Activated naive CD4-positive, alpha-beta T cell treated with Interleukin-2 at 50 U/mL for 16 hours (primary cell): ENCODE measurements around the gene PLD3.
A peak's percentile ranks its signal among the peaks of the same experiment; 100 is the strongest.
"Not testable (repeated sequence)": the region's sequence is repeated elsewhere in the genome, so short reads cannot be mapped to it uniquely, and the experiment has no call there.

Experiments used
- DNase-seq: peaks from one replicate; pipeline ENCODE4 v3.0.0-alpha.2; 2020

The PLD3 gene

DNA sequence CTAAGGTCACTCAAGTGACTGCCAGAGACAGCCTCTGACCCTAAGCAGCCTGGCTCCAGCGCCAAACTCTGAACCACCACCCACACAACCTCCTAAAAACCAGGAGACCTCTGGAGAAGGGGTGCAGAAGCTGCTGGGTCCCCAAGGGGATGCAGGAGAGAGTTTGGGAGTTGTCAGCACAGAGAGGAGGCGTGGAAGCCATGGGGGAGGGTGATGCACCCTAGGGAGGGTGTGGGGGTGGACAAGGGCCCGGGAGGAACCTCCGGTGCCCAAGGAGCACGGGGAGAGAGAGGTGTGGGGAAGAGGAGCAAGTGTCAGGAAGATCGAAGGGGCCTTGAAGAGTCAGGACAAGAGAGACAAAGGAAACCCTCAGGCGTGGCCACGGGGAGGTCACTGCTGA lies 43.6 kb downstream of the PLD3 start:
- DNase-seq = no peak

DNA sequence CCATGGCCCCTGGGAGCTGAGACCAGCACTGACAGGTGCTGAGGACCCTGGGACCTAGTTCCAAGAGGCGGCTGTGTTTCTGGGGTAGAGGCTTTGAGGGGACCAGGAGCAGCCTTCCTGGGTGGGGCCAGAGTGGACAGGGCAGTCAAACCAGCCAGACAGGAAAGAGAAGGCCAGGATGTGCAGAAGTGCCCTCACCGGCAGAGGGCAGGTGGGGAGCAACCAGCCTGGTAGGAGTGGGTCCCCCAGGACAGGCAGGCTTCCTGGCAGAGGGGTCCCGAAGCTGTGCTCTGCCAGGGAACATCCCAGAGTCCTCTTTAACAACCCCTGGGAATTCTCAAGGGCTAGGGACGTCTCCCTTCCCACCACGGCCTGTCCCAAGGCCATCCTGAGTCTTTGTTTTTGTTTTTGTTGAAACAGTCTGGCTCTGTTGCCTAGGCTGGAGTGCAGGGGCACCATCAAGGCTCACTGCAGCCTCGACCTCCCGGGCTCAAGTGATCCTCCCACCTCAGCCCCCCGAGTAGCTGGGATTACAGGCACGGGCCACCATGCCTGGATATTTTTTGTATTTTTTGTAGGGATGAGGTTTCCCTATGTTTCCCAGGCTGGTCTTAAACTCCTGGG lies 44.5 kb downstream of the PLD3 start:
- DNase-seq = no peak

DNA sequence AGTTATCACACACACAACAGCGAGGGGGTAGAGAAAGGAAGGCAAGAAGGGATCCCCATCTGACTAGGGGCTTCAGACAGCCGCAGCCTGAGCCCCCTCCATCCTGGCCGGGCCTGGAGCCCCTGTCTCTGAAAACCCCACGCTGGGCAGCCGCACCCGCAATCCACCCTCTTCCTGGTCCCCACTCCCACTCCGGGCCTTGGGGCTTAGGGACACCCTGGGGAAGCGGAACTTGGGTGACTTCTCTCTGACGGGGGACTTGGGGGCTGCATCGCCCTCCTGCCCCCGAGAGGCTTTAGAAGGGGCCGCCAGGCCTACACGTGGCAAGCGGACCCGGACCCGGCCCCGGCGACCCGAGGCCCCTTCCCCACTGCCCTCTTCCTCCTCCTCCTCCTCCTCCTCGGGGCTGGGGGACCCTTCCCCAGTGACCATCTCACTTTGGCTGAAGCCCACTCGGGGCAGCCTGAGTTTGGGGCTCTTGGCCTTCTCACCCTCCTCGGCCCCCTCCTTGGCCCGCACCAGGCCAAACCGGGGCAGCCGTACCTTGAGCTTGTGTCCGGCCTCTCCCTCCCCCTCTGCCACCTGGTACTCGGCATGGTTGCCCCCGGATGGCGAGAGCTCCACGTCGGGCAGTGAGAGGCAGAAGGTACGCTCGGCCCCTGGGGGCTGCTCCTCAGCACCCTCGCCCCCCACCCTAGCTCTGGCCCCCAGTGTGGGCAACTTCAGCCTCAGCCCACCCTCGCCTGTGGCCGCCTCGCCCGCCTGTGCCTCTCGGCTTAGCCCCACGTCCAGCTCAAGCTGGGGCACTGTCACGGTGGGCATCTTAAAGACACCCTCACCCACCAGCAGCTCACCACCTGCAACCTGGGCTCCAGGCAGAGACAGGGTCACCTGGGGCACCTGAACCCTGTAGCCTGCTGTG lies 45.7 kb downstream of the PLD3 start:
- DNase-seq = no peak

DNA sequence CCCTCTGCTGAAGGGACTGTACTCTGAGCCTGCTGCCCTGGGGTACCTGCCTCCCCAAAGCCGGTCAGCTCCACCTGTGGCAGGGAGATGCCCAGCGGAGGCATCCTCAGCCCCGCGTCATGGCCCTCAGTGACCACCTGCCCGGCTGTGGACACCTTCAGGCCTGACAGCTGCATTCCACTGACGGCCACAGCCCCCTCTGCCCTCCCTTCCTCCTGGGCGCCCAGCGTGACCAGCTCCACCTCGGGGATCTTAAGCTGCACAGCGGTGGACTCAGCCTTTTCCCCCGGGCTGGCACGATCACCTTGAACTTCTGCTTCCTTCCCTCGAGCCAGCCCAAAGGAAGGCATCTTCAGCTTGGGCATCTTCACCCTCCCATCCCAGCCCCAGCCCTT lies 46.3 kb downstream of the PLD3 start:
- no peak for DNase-seq

DNA sequence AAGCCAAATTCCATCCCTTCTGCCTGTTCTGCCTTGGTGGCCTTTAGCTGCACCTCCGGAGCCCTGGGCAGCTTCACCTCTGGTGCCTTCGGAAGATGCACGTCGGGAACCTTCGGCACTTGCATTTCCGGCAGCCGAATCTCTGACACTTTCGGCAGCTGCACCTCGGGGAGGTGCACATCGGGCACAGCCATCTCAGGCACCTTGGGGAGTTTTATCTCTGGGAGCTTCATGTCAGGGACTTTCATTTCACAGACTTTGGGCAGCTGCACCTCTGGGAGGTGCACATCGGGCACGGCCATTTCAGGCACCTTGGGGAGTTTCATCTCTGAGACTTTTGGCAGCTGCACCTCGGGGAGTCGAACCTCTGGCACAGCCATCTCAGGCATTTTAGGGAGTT lies 47.5 kb downstream of the PLD3 start:
- no peak for DNase-seq

DNA sequence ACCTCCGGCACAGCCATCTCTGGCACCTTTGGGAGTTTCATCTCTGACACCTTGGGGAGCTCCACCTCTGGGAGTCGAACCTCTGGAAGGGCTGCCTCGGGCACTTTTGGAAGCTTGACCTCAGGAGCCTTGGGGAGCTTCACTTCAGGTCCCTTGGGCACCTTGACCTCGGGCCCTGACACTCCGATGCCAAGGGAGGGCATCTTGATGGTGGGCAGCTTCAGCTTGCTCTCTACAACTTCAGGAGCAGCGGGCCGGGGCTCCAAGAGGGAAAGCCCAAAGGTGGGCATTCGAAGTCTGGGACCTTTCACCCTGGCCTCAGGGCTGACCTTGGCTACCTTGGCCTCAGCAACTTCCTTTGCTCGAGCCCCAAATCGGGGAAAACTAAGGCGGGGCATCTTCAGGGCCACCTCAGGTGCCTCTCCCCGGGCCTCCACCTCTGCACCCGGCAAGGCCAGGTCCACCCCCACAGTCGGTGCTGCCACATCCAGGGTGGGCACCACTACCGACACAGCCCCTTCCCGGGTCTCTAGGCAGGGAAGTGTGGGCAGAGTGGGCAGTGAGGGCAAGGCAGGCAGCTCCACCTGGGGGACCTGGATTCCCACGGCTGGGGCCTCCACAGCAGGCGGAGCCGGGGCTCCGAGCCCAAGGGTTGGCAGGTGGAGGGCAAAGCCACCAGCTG lies 48.5 kb downstream of the PLD3 start:
- DNase-seq = no peak

DNA sequence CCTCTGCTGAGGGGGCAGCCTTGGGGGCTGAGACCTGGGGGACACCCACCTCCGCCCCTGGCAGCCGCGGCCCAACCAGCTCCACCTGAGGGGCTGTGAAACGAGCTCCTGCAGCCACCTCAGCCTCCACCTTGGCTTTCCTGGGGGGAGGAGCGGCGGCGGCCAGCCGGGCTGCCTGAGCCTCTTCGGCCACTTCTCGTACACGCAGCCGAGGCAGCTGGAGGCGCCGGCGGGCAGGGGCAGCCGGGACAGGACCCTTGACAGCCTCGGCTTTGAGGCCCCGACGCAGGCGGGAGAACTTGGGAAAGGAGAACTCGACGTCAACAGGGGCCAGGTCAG lies 49.0 kb downstream of the PLD3 start:
- DNase-seq = no peak

DNA sequence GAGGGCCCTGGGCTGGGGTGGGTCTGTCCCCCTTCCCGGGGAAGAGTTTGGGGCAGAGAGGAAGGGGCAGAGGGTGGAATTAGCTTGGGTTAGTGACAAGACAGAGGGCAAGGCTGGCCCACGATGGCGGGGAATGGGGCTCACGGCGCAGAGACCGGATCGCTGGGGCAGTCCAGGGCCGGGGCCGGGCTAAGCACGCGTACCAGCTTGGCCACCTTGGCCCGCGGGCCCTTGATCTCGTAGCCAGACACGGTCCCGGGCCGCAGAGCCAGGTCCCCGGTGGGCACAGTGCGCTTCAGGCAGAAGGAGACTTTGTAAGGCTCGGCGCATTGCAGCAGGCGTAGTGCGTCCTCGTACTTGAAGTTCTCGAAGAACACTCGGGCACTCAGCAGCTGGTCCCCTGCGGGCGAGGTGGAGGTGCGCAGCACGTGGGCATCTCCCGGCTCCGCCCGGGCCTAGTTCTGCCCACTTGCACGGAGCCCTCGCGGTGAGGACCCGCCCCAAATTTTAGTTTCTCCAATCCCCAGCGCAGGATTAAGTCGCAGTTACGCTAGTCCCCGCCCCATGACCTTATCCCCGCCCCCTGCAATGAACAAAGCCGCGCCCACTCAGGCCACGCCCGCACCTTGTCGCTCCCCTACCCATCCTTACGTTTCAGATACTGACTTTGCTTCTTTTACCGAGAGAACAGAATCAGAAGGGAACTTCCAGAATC lies 50.1 kb downstream of the PLD3 start:
- DNase-seq = peak; percentile 61

DNA sequence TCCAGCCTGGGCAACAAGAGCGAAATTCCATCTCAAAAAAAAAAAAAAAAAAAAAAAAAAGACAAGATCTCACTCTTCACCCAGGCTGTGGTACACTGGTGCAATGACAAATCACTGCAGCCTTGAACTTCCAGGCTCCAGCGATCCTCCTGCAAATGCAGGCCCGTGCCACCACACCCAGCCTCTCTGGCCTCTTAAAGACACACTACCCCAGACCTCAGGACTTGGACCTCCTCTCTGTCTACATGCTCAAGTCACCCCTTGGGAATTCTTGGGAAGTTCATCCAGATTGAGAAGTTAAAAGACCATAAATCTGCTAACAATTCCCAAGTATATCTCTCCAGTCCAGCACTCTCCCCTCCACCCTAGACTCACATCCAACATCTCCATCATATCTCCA lies 52.1 kb downstream of the PLD3 start:
- no peak for DNase-seq

DNA sequence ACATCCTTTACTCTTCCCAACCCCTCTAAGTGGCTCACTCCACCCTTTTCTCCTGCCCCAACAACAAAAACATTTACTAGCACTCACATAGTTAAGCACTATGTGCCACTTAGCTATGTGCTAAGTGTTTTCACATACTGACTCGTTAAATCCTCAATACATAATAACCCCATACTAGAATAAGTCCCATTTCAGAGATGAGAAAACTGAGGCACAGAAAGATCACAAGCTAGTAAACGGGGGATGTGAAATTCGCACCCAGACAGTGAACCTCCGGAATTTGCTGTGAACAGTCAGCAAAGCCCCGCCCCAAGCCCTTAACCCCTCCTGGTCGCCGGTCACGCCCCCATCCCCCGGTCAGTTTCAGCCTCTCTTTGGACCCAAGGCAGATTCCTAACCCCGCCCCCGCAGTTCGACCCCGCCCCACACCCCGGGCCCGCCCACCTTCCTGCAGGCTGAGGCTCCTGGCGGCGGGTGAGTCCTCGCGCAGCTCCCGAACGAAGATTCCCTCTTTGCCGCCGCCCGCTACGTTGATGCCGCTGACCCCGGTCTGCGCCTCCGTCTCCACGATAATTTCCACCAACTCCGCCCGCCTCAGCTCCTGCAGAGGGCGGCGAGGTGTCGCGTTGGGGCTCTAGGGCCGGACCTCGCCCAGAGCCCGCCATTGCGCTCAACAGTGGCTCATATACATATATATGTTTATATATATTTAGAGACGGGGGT lies 54.9 kb downstream of the PLD3 start:
- DNase-seq = peak; percentile 72

DNA sequence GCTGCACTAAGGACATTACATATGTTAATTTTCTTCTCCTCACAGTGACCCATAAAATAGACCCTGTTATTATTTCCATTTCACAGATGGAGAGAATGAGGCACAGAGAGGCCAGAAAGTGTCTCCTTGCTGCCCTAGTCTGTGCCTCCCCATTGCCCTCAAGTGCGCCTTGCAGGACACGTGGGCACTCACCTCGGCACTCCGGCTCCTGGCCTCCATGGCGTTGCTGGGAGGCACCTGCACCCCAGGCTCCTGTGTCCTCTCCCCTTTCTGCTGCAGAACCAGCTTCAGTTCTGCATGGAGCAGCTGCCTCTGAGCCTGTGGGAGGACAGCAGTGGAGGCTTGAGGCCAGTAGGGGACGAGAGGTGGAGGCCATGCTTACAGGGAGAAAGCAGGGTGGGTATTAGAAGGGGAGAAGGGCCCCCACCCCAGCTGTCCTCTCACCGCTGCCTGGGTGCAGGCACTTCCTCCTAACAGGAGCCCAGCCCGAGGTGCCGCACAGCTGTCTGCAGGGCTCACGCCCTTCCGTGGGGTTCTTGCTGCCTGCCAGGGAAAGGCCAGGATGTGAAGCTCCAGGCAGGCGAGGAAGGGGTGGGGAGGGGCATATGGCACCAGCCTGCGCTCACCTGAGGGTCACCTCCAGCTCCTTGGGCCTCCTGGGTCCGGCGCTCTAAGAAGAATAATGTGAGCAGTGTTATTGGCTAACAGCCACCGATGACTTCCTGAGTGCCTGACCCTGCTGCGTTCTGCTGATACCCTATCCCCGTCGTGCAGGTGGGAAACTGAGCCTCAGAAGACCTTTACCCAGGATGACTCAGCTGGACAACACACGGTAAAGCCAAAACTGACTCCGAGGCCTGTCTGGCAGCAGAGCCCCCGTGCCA lies 59.5 kb downstream of the PLD3 start:
- no peak for DNase-seq

DNA sequence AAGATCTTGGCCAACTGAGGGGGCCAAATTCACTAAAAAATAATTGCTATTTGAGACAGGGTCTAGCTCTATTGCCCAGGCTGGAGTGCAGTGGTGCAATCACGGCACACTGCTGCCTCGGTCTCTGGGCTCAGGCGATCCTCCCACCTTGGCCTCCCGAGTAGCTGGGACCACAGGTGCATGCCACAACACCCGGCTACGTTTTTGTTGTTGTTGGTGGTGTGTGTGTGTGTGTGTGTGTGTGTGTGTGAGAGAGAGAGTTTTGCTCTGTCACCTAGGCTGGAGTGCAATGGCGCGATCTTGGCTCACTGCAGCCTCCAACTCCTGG lies 60.1 kb downstream of the PLD3 start:
- not testable (repeated sequence) for DNase-seq

DNA sequence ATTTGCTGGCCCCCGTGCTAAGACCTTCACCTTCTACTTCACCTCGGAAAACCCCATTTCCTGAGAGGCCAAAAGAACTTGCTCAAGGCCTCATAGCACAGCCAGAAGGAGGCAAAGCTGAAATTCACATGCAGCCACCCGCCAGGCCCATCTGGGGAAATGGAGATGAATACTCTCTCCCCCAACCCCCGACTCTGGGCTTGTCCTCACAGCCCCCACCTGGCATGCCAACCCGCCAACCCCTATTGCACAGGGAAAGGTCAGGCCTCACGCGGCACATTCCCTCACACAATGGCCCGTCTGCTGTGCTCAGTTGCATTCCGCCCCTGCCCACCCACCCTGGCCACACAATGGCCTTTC lies 61.5 kb downstream of the PLD3 start:
- DNase-seq = no peak

DNA sequence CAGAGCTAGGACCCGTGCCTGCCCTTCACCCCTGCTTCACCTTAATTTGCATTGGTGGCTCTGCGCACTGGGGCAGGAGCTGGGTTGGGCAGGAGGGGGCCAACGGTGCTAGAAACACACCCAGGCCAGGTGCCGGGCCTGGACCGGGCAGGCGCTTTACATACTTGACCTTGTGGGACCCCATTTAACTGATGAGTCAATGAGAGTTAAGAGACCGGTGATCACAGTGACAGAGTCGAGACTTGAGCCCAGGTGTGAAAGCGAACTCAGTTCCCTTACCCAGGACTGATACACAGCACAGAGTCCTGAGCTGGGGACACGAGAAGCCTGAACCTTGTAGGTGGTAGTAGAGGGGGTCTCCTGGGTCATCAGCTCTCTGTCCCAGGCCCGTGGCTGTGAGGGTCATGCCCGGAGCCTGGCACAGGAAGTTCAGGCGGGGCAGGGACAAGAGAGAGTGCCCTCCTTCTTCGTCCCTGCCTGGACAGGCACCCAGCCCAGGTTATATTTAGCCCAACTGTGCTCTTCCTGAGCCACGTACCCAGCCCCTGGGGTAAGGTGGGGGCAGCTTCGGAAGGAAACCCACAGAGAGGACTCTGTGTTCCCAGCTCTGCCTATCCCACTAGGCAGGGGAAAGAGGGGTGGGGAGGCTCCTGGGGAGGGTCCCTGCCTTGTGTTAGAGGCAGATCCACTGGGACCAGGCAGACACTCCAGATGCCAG lies 62.8 kb downstream of the PLD3 start:
- DNase-seq = no peak

DNA sequence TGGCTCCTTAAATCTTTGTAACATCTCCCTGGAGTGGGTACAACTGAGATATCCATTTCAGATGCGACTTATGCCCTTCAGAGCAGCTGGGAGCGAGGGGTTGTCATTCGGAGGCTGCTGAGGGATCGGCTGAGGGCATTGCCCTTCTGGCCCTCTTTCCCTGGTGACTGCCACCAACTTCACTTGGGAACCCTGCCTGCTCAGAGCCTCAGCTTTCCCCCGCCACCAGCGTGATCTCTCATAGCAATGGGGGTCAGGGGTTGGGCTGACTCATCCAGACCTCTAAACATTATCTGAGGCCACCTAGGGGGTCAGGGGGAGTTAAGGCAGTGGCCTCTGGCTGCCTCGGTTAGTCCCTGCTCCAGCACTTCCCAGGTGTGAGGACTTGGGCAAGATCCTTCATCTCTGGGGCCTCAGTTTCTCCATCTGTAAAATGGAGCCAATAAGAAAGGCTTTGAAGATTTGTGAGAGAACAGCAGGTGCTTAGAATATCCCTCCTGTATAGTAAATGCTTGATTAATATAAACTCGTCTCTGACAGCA lies 63.5 kb downstream of the PLD3 start:
- DNase-seq = no peak

DNA sequence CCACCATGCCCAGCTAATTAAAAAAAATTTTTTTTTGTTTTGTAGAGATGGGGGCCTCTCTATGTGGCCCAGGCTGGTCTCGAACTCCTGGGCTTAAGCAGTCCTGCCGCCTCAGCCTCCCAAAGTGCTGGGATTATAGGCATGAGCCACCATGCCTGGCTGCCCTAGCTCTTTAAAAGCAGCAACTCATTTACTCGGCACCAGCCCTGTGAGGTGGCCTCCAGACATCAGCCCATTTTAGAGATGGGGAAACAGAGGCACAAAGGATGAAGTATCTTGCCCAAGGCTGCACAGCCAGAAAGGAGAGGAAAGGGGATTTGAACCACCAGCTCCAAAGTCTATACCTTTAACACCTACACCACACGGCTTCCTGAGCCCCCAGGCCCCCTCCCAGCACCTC lies 64.4 kb downstream of the PLD3 start:
- no peak for DNase-seq

DNA sequence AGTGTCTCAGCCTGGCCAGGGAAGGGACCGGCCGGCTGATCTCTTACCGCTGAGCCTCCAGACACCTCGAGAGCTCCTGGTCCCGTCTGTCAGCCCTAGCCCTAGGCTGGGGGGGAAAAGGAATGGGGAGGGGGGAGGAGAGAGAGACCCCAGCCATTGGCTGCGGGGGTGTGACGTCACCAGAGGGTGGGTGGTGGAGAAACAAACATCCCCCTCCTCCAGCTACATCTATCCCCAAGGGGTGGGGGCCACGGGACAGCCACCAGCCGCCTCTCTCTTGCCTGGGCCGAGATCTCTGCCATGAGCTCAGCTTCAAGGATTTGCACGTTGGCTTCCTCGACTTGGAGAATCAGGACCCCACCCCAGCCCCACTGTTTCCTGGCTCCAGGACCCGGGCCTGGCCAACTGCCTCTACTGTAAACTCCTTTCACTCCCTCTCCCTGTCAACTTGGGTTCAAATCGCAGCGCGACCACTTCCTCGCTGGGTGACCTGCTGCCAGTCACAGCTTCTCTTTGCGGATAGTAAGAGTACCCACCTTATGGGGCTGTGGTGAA lies 64.9 kb downstream of the PLD3 start, which contains the start of gene PRX:
TSS of gene PRX (minus strand) at position 88 of the 555 bp plus-strand sequence. CDS start 5,446 bp downstream, outside the sequence.
- DNase-seq = no peak

DNA sequence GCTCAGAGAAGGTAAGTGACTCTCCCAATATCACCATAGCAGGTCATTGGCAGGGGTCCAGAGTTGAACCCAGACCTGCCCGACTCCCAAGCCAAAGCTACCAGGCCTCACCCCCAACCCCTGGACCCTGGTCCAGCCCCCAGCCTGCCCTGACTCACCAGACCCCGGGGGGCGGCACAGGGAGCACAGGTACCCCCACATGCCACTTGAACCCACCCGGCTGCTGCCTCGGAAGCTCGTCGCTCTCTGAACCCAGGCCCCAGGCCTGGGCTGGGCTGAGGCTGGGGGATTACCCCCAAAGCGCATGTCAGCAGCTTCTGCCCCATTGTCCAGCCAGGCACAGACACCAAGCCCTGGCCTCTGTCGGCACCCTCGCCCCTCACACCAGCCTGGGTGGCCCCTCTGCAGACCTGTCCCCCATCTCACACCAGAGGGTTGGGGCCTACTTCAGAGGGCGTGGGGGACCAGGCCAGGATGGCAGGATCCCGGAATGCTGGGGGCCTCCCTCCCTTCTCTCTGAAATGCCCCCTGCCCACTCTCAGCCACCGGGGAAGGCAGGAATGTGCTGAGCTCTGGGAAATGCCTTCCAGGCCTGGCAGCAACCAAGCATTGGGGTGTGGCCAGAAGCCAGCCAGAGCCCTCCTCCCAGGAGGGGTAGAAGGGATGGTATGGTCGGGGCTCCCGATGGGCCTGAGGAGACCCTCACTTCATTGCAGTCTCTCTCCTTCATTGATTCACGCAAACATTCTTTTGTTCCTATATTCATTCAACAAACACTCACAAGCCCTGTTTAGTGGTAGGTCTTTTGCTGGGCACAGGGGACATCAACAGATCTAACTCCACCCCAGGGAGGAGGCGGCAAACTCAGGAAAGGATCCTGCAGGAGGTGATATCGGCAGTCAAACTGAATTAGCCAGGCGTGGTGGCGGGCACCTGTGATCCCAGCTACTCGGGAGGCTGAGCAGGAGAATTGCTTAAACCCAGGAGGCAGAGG lies 66.3 kb downstream of the PLD3 start:
- no peak for DNase-seq

DNA sequence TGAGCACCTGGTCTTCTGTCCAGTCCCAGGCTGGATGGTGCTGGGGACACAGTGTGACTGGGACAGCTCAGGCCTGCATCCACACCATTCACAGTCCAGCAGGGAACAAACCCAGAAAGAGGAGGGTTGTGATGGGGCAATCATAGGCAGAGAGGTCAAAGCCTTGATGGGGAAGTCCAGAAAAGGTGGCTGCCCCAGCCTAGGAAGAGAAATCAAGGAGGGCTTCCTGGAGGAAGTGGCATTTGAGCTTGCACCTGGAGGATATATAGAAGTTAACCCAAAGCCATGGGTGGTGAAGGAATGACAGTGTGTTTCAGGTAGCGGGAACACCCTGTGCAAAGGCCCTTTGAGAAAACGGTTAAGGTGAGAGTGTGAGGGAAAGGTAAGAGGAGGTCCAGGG lies 67.3 kb downstream of the PLD3 start:
- no peak for DNase-seq
